Activated T-cell treated with anti-CD3 and anti-CD28 coated beads, Interleukin-2, amount 50 U/mL, for 72 hours (primary cell): Measurements from ENCODE around the gene ANGEL2. TPM values are rescaled to one million over a fixed set of nuclear protein-coding genes. Genes with fewer than 3 reads are reported as not detected.

Experiments used
- ATAC-seq, 2 donors: fragments of 150-1000 bp; cut with Tn5 transposase; replicated peaks in 1 of 2; 2 replicates each; pipeline ENCODE4 v1.10.0; 2021; ENCODE audit warnings: moderate library complexity in 2 of 2, mild to moderate bottlenecking in 1 of 2
- DNase-seq, 2 donors: peaks; one replicate each; pipeline ENCODE4 v3.0.0; 2021 to 2022; ENCODE audit warnings: mixed read lengths in 1 of 2
- H3K27ac Mint-ChIP-seq: one replicate; pipeline ENCODE4 v1.8.0; 2022; ENCODE audit warnings: mild to moderate bottlenecking, moderate library complexity, mixed read lengths
- H3K27me3 Mint-ChIP-seq: one replicate; pipeline ENCODE4 v1.8.0; 2022; ENCODE audit warnings: low read depth, mixed read lengths
- H3K36me3 Mint-ChIP-seq, 2 donors: one replicate each; pipeline ENCODE4 v1.8.0; 2022; ENCODE audit warnings: mixed read lengths in 2 of 2, mild to moderate bottlenecking in 1 of 2; ENCODE audit not compliant: insufficient read depth in 2 of 2
- H3K4me1 Mint-ChIP-seq: one replicate; pipeline ENCODE4 v1.8.0; 2022; ENCODE audit warnings: low read depth, mixed read lengths
- H3K4me3 Mint-ChIP-seq, 2 donors: one replicate each; pipeline ENCODE4 v1.8.0; 2022; ENCODE audit warnings: mild to moderate bottlenecking in 2 of 2, mixed read lengths in 2 of 2, moderate library complexity in 2 of 2
- H3K9me3 Mint-ChIP-seq, 2 donors: one replicate each; pipeline ENCODE4 v1.8.0; 2022; ENCODE audit warnings: mixed read lengths in 2 of 2
- total RNA-seq, 2 donors: library from RNA; stranded (reverse); gene quantifications; one replicate each; pipeline ENCODE4 v1.2.3, GENCODE V29; 2022

Gene ANGEL2, protein sequence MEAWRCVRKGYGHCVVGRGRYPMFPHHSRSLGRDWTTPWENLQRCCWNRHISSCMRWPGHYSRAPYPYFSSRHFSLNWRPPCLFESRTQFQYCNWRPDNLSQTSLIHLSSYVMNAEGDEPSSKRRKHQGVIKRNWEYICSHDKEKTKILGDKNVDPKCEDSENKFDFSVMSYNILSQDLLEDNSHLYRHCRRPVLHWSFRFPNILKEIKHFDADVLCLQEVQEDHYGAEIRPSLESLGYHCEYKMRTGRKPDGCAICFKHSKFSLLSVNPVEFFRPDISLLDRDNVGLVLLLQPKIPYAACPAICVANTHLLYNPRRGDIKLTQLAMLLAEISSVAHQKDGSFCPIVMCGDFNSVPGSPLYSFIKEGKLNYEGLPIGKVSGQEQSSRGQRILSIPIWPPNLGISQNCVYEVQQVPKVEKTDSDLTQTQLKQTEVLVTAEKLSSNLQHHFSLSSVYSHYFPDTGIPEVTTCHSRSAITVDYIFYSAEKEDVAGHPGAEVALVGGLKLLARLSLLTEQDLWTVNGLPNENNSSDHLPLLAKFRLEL
- total RNA-seq: 10 to 100 TPM; 56.2 to 57.9 TPM

DNA sequence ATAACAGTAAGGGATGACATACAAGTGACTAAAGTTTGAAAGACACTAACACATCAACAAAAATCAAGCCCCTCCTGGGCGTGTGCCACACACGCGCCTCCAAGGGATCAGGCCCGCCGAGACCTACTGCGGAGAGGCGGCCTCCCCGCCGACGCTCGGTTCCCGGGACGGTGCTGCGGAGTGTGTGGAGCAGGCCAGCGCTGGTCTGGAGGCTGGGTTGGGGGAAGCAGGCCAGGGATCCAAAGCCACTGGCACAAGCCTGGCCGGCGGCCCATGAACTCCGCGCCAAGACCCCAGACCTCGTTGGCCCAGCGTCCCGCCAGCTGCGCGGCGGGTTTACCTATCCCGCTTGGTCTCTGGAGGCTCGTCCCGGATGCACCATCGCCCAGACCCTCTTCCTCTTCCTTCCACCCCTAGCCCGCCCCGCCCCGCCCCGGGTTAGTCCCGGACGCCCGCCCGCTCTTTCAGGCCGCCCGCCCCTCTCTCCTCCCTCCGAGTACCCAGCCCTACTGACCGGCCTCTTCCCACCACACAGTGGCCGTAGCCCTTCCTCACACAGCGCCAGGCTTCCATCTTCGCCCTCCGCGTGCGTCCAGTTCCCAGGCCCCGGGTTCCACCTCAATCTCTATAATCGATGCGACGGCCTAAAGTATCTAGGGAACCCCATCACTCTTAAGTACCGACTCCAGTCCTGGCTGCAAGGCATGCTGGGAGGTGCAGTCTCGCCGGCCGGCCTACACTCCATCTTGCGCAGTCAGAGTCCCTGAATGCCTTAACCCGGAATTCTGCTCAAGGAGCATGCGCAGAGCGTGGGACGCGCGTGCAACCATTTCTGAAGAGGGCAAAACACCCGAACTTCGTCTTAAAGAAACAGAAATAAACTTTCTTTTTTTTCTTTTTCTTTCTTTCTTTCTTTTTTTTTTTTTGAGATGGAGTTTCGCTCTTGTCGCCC, at the start of gene ANGEL2:
TSS of gene ANGEL2 (minus strand) at position 769 of the 952 bp plus-strand sequence. CDS start at position 573, 196 bp downstream.
- peak; percentile 96 to 98 for ATAC-seq
- Mint-ChIP-seq H3K36me3 (peaks cover 6 to 11% of the 10 kb centered on the region in 2 donors), H3K27ac (peak within 1 kb of the TSS; percentile 96)

DNA sequence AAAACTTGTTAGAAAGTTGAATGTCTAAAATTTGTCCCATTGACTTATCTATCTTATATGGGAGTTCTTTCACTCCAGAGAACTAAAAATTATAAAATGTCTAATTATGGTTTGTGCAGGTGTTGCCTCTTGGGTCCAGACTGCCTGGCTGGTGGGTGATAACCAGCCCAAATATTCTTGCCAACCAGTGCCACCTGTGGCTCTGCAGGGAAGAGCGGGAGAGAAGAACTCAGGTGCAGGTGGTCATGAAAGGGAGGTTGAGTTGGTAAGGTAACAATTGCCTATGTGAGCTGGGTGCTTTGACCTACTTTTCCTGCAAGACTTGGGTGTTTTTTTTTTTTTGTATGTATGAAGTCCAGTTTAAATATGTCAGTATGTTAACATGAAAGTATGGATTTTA, 45.6 kb upstream of the ANGEL2 start:
- Mint-ChIP-seq H3K27ac (no peak overlapping the region), H3K36me3 (no peaks in the 10 kb centered on the region), H3K4me1 (peaks cover 6% of the 10 kb centered on the region), H3K4me3 (no peak overlapping the region), H3K27me3 (no peaks in the 10 kb centered on the region), H3K9me3 (no peaks in the 10 kb centered on the region)
- ATAC-seq: no peak
- DNase-seq: no peak

More for the DNA sequence above, at the start of gene ANGEL2:
- peaks cover 24% of the 10 kb centered on the region for H3K4me1 Mint-ChIP-seq
- H3K9me3 Mint-ChIP-seq: no peaks in the 10 kb centered on the region
- DNase-seq: peak; percentile 93 to 96
- H3K27me3 Mint-ChIP-seq: no peaks in the 10 kb centered on the region
- peak within 1 kb of the TSS; percentile 92 to 100 for H3K4me3 Mint-ChIP-seq

GRCh38 chr1:213060836-213061235, 45.2 kb upstream of the ANGEL2 start:
- H3K4me1 Mint-ChIP-seq: peaks cover 6% of the 10 kb centered on the region
- DNase-seq (no peak), ATAC-seq (no peak)
- H3K27ac Mint-ChIP-seq: no peak overlapping the region
- H3K9me3 Mint-ChIP-seq: no peaks in the 10 kb centered on the region
- H3K4me3 Mint-ChIP-seq: no peak overlapping the region
- H3K27me3 Mint-ChIP-seq: no peaks in the 10 kb centered on the region
- no peaks in the 10 kb centered on the region for H3K36me3 Mint-ChIP-seq

DNA sequence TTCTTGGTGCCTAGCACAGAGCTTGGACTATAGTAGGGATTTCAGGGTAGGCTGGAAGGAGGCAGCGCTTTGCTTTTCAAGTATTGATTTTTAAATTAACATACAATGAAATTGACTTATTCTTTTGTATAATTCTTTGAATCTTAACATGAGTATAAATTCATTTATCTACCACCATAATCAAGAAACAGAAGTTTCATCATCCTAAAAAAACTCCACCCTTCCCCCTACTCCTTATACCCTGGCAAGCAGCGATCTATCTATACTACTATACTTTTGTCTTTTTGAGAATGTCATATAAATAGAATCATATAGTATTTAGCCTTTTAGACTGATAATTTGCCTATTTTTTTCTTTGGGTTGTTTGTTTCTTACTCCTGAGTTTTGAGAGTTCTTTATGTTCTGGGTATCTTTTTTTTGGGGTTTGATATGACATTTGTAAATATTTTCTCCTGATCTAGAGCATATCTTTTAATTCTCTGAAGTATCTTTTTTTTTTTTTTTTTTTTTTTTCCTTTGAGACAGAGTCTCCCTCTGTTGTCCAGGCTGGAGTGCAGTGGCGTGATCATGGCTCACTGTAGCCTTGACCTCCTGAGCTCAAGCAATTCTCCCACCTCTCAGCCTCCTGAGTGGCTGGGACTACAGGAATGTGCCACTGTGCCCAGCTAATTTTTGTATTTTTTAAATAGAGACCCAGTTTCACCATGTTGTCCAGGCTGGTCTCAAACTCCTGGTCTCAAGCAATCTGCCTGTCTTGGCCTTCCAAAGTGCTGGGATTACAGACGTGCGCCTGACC, 41.8 kb upstream of the ANGEL2 start:
- Mint-ChIP-seq H3K27ac (no peak overlapping the region), H3K36me3 (no peaks in the 10 kb centered on the region), H3K9me3 (no peaks in the 10 kb centered on the region), H3K27me3 (no peaks in the 10 kb centered on the region), H3K4me3 (no peak overlapping the region), H3K4me1 (peaks cover 16% of the 10 kb centered on the region)
- ATAC-seq (no peak), DNase-seq (no peak)

- H3K27ac Mint-ChIP-seq: no peak overlapping the region
- peaks cover 24% of the 10 kb centered on the region for H3K4me1 Mint-ChIP-seq
- DNase-seq (no peak), ATAC-seq (no peak)
- H3K4me3 Mint-ChIP-seq: no peak overlapping the region
- peaks cover 0 to under 1% of the 10 kb centered on the region in 2 donors for H3K9me3 Mint-ChIP-seq
- no peaks in the 10 kb centered on the region for H3K27me3 Mint-ChIP-seq
- H3K36me3 Mint-ChIP-seq: peaks cover under 1 to 2% of the 10 kb centered on the region in 2 donors
These were observed 40.1 kb upstream of the ANGEL2 start for GRCh38 chr1:213055767-213056166.

DNA sequence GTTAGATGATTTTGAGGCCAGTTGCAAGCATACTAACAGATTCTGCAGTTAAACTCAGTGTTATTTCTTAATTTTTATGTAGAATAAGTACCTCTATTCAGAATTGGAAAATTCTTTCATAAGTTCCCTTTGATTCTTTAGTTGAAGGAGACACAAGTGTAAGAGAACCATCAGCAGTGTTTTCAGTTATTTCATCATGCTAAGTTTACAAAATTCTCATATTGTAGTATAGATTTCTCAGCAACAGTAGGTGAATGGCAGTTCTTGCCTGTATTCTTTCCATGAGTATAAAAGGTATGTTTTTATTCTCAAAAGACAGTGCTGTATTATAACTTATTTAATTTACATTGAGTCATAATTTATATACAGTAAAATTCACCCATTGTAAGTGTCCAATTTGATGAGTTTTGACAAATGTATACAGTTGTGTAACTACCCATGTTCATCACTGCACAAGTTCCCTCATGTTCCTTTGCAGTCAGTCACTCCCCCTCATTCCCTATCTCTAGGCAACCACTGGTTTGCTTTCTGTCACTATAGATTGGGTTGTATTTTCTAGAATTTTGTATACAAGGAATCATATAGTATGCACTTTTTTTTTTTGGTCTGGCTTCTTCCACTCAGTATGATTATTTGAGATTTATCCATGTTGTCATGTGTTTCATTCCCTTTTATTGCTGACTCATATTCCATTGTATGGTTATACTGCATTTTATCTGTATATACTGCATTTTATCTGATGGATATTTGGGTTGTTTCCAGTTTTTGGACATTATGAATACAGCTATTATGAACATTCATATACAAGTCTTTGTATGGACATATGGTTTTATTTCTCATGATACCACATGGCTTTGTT, 39.3 kb upstream of the ANGEL2 start:
- peaks cover 32% of the 10 kb centered on the region for H3K4me1 Mint-ChIP-seq
- H3K36me3 Mint-ChIP-seq: peaks cover 9 to 10% of the 10 kb centered on the region in 2 donors
- H3K4me3 Mint-ChIP-seq: no peak overlapping the region
- no peak for DNase-seq
- ATAC-seq: no peak
- H3K27ac Mint-ChIP-seq: no peak overlapping the region
- no peaks in the 10 kb centered on the region for H3K27me3 Mint-ChIP-seq
- peaks cover 5 to 9% of the 10 kb centered on the region in 2 donors for H3K9me3 Mint-ChIP-seq

- no peak for ATAC-seq
- Mint-ChIP-seq H3K36me3 (peaks cover 10 to 12% of the 10 kb centered on the region in 2 donors), H3K27me3 (peaks cover 2% of the 10 kb centered on the region)
These were observed 38.5 kb upstream of the ANGEL2 start for GRCh38 chr1:213054142-213054541.

GRCh38 chr1:213053455-213053854, 37.8 kb upstream of the ANGEL2 start:
- no peak overlapping the region for H3K4me3 Mint-ChIP-seq
- no peak for DNase-seq
- H3K36me3 Mint-ChIP-seq: peaks cover 10 to 16% of the 10 kb centered on the region in 2 donors
- H3K4me1 Mint-ChIP-seq: peaks cover 35% of the 10 kb centered on the region
- H3K27me3 Mint-ChIP-seq: peaks cover 9% of the 10 kb centered on the region
- peaks cover 8 to 14% of the 10 kb centered on the region in 2 donors for H3K9me3 Mint-ChIP-seq
- H3K27ac Mint-ChIP-seq: no peak overlapping the region
- ATAC-seq: no peak

More at GRCh38 chr1:213054142-213054541, 38.5 kb upstream of the ANGEL2 start:
- Mint-ChIP-seq H3K27ac (no peak overlapping the region), H3K9me3 (peaks cover 5 to 10% of the 10 kb centered on the region in 2 donors), H3K4me1 (peaks cover 35% of the 10 kb centered on the region), H3K4me3 (no peak overlapping the region)
- no peak for DNase-seq

DNA sequence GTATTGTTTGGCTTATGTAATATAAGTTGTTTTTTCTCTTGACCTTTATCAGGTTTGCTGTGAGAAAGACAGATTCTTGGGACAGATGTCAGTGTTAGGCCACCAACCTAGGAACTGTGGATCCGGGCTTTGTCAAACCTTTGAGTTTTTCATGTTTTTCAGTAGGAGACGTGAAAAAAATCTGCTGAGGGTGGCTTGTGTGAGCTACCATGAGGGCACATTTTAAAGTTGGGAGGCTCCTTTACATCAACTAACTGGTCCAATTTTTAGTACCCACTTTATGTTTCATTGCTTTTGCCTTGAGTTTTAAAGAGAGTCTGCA, 36.2 kb upstream of the ANGEL2 start:
- DNase-seq (no peak), ATAC-seq (no peak)
- Mint-ChIP-seq H3K27ac (peak overlapping the region; percentile 63), H3K9me3 (peaks cover 8 to 14% of the 10 kb centered on the region in 2 donors), H3K27me3 (peaks cover 22% of the 10 kb centered on the region), H3K4me1 (peaks cover 31% of the 10 kb centered on the region), H3K4me3 (peak overlapping the region; percentile 87 to 92), H3K36me3 (peaks cover 10 to 16% of the 10 kb centered on the region in 2 donors)

- Mint-ChIP-seq H3K36me3 (peaks cover 10 to 16% of the 10 kb centered on the region in 2 donors), H3K4me3 (peak within 1 kb of the TSS; percentile 87 to 92), H3K27ac (peak within 1 kb of the TSS; percentile 88), H3K27me3 (peaks cover 22% of the 10 kb centered on the region), H3K4me1 (peaks cover 29% of the 10 kb centered on the region), H3K9me3 (peaks cover 8 to 14% of the 10 kb centered on the region in 2 donors)
- ATAC-seq: peak; percentile 96 to 97
- DNase-seq: peak; percentile 86 to 89
These were observed 35.6 kb upstream of the ANGEL2 start, which contains the start of gene RPS6KC1 for GRCh38 chr1:213051127-213051880. Gene RPS6KC1 (plus strand): TSS chr1:213051241. CDS start chr1:213051405, 164 bp downstream.

DNA sequence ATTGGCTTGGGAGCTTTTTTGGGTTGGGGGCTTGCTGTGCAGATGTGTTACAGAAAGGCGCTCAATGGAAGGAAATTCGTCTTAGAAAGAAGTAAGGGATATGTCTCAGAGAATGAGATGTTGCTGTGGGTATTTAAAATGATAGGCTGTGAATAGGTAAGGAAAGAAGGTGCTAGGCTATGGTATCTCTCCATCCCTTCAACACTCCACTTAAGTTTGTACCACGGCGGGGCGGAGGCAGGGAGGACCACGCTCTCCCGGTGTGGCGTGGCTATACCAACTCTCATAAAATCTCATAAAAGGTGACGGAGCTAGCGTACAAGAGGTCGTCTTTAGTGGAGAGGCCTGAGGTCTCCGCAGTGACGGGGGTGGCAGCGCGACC, 35.1 kb upstream of the ANGEL2 start:
- Mint-ChIP-seq H3K27ac (peak overlapping the region; percentile 88), H3K9me3 (peaks cover 8 to 14% of the 10 kb centered on the region in 2 donors), H3K27me3 (peaks cover 22% of the 10 kb centered on the region), H3K36me3 (peaks cover 10 to 16% of the 10 kb centered on the region in 2 donors), H3K4me3 (peak overlapping the region; percentile 87 to 92), H3K4me1 (peaks cover 29% of the 10 kb centered on the region)
- ATAC-seq (peak; percentile 50), DNase-seq (no peak)
